Measurements from ENCODE around the gene HES2. TPM values are rescaled to one million over a fixed set of nuclear protein-coding genes. Genes with fewer than 3 reads are reported as not detected.
A peak's percentile ranks its signal among the peaks of the same experiment; 100 is the strongest.
"Not testable (repeated sequence)": the region's sequence is repeated elsewhere in the genome, so short reads cannot be mapped to it uniquely, and the experiment has no call there.

Gene HES2
- total and polyA plus RNA-seq, 4 experiments from 2014 or later: not detected

GRCh38 chr1:6363085-6363884 lies 56.4 kb downstream of the HES2 start:
- H3K4me1 Mint-ChIP-seq: peaks cover 32 to 62% (median 43%) of the 10 kb centered on the region in 4 donors

More at GRCh38 chr1:6363085-6363884, 56.4 kb downstream of the HES2 start:
- H3K9me3 ChIP-seq (ENCODE audit: control insufficient read depth in 1 of 2, low read length in 2 of 2); H3K27ac ChIP-seq (ENCODE audit: low read depth, low read length); H3K9me3 Mint-ChIP-seq; H3K27me3 Mint-ChIP-seq; H3K4me3 ChIP-seq (ENCODE audit: low read length in 2 of 2); H3K36me3 ChIP-seq (ENCODE audit: insufficient read depth, low read length); H3K27me3 ChIP-seq (ENCODE audit: insufficient read depth, low read length); H3K36me3 Mint-ChIP-seq: not testable (repeated sequence)
- Mint-ChIP-seq H3K27ac (peak overlapping the region in 6 of 7 donors; percentile 30 to 79 (median 73)), H3K4me3 (peak overlapping the region in 3 of 8 donors; percentile 46 to 73 (median 52))
- POLR2A ChIA-PET (ENCODE audit: partially characterized antibody): interaction anchor here (1.1 to 6.2 kb wide), 3 partner anchors 15 to 41 kb away, joined by 3 to 64 read pairs (median 52); partner anchors contain the start of gene ACOT7
- H3K4me1 ChIP-seq (ENCODE audit: insufficient read depth, low read length): peaks cover 65% of the 10 kb centered on the region
- intact Hi-C loops (cut with micrococcal nuclease): loop anchor here (1.0 kb wide), 1 partner anchor 41 kb away; no protein-coding TSS in a partner anchor
- CTCF ChIA-PET (ENCODE audit: partially characterized antibody): interaction anchor here (1.7 to 6.6 kb wide), 5 partner anchors 14 to 116 kb away, joined by 5 to 71 read pairs (median 14); partner anchors contain the start of gene ACOT7
- peak in 2 of 5 donors; percentile 23 to 32 for DNase-seq

Small RNAs within 50 kb of the gene (microRNA-seq; reads per million reads assigned to microRNA genes)
- gene MIR4252 (ENCODE audit: borderline microRNAs expressed, borderline number of aligned reads, borderline replicate concordance): not detected

Other genes with a start within 250 kb of the HES2 start
- gene CHD5, start 239.6 kb downstream of the HES2 start, total RNA-seq: under 1 TPM; 0.06 to 0.17 TPM
- gene CHD5, start 239.6 kb downstream of the HES2 start, polyA plus RNA-seq: not detected
- 100 to 1,000 TPM; 491 to 503 TPM for gene RPL22, start 220.3 kb downstream of the HES2 start, total RNA-seq
- gene RPL22, start 220.3 kb downstream of the HES2 start, polyA plus RNA-seq: 100 to 1,000 TPM; 215 to 259 TPM
- 1 to 10 TPM; 8.7 to 9.4 TPM for gene RNF207, start 213.8 kb downstream of the HES2 start, total RNA-seq
- gene RNF207, start 213.8 kb downstream of the HES2 start, polyA plus RNA-seq: 1 to 10 TPM; 1.7 to 2.0 TPM
- gene ICMT, start 184.0 kb downstream of the HES2 start, total RNA-seq: 10 to 100 TPM; 19.6 to 23.1 TPM
- 10 to 100 TPM; 16.1 to 21.3 TPM for gene ICMT, start 184.0 kb downstream of the HES2 start, polyA plus RNA-seq
- gene HES3, start 175.7 kb downstream of the HES2 start, total RNA-seq: not detected
- not detected for gene HES3, start 175.7 kb downstream of the HES2 start, polyA plus RNA-seq
- gene GPR153, start 158.8 kb downstream of the HES2 start, total RNA-seq: under 1 TPM; 0.32 to 0.33 TPM
- gene GPR153, start 158.8 kb downstream of the HES2 start, polyA plus RNA-seq: not detected
- 1 to 10 TPM; 2.7 to 3.1 TPM for gene ACOT7, start 26.2 kb downstream of the HES2 start, total RNA-seq
- gene ACOT7, start 26.2 kb downstream of the HES2 start, polyA plus RNA-seq: 1 to 10 TPM; 6.5 to 7.4 TPM
- 10 to 100 TPM; 10.9 to 13.5 TPM for gene ESPN, start 4.9 kb upstream of the HES2 start, total RNA-seq
- gene ESPN, start 4.9 kb upstream of the HES2 start, polyA plus RNA-seq: 1 to 10 TPM in 1 of 2 donors, under 1 TPM in 1; 0.48 to 1.8 TPM
- gene TNFRSF25, start 46.3 kb upstream of the HES2 start, total RNA-seq: 100 to 1,000 TPM; 392 to 415 TPM
- gene TNFRSF25, start 46.3 kb upstream of the HES2 start, polyA plus RNA-seq: 10 to 100 TPM; 28.9 to 60.7 TPM
- 10 to 100 TPM; 10.4 to 11.8 TPM for gene PLEKHG5, start 71.7 kb upstream of the HES2 start, total RNA-seq
- gene PLEKHG5, start 71.7 kb upstream of the HES2 start, polyA plus RNA-seq: 1 to 10 TPM; 1.7 to 2.0 TPM
- gene NOL9, start 134.6 kb upstream of the HES2 start, total RNA-seq: 10 to 100 TPM; 59.9 to 60.9 TPM
- 10 to 100 TPM; 12.7 to 32.6 TPM for gene NOL9, start 134.6 kb upstream of the HES2 start, polyA plus RNA-seq
- gene TAS1R1, start 135.4 kb upstream of the HES2 start, total RNA-seq: not detected
- gene TAS1R1, start 135.4 kb upstream of the HES2 start, polyA plus RNA-seq: not detected
- 10 to 100 TPM; 62.6 to 70.7 TPM for gene ZBTB48, start 160.1 kb upstream of the HES2 start, total RNA-seq
- gene ZBTB48, start 160.1 kb upstream of the HES2 start, polyA plus RNA-seq: 10 to 100 TPM; 18.4 to 23.9 TPM
- gene KLHL21, start 182.9 kb upstream of the HES2 start, total RNA-seq: 10 to 100 TPM; 80.6 to 85.2 TPM
- gene KLHL21, start 182.9 kb upstream of the HES2 start, polyA plus RNA-seq: 10 to 100 TPM; 18.3 to 32.5 TPM
- 10 to 100 TPM; 13.1 to 14.7 TPM for gene PHF13, start 193.8 kb upstream of the HES2 start, total RNA-seq
- gene PHF13, start 193.8 kb upstream of the HES2 start, polyA plus RNA-seq: 1 to 10 TPM; 2.1 to 6.9 TPM
- gene THAP3, start 204.9 kb upstream of the HES2 start, total RNA-seq: 10 to 100 TPM; 29.5 to 34.5 TPM
- 10 to 100 TPM; 13.5 to 18.7 TPM for gene THAP3, start 204.9 kb upstream of the HES2 start, polyA plus RNA-seq

Data from CD4-positive, alpha-beta memory T cell (primary cell).